ENCODE data around the gene VCL. TPM values are rescaled to one million over a fixed set of nuclear protein-coding genes. Genes with fewer than 3 reads are reported as not detected.

Gene VCL
- total RNA-seq, 1 experiment from 2014 or later, result 495 TPM

- no peaks in the 10 kb centered on the region for H3K36me3 ChIP-seq (ENCODE audit: control insufficient read depth, insufficient read depth, low read length)
- H3K9me3 ChIP-seq (ENCODE audit: control insufficient read depth, insufficient read depth, low read depth, low read length), result no peaks in the 10 kb centered on the region
- ChIA-PET POLR2A (no interaction called here), CTCF (no interaction called here)
- H3K27me3 ChIP-seq (ENCODE audit: control insufficient read depth, insufficient read depth, low read length), result no peaks in the 10 kb centered on the region
- TF ChIP-seq CTCF (IDR thresholded peaks at IDR 0.05) (no peak), TCF7L2 (IDR thresholded peaks at IDR 0.05; ENCODE audit: low read depth, low read length) (no peak), REST (IDR thresholded peaks at IDR 0.05; ENCODE audit: insufficient read depth in 1 of 2, low read depth in 2 of 2, low read length in 1 of 2) (no peak), POLR2AphosphoS5 (IDR thresholded peaks at IDR 0.05; ENCODE audit: low read depth, low read length) (no peak), SIN3A (IDR thresholded peaks at IDR 0.05; ENCODE audit: borderline replicate concordance, insufficient read depth, low read depth, low read length) (no peak)
- ATAC-seq, result no peak
- intact Hi-C loops (cut with micrococcal nuclease; ENCODE audit: unreplicated experiment) (no loop called here), in situ Hi-C loops (cut with HindIII; ENCODE audit: low pct_unique_long_range_greater_than_20kb, low sequenced_read_pairs) (no loop called here)
- H3K4me3 ChIP-seq (ENCODE audit: low read depth in 2 of 2, low read length in 2 of 2), result no peak overlapping the region
- BruUV-seq (replicated peaks), result no TSS peak
- DNase-seq (ENCODE audit: low read depth, low spot score), result no peak
- H3K4me1 ChIP-seq (ENCODE audit: control insufficient read depth, insufficient read depth, low read length), result peaks cover 51% of the 10 kb centered on the region
- no peak overlapping the region for H3K27ac ChIP-seq (ENCODE audit: low read length)
These were observed 55.1 kb downstream of the VCL start for GRCh38 chr10:74052994-74053393.

GRCh38 chr10:74055383-74056049 lies 57.6 kb downstream of the VCL start:
- H3K27ac ChIP-seq (ENCODE audit: low read length), result peak overlapping the region; percentile 69
- ChIA-PET CTCF (no interaction called here), POLR2A (no interaction called here)
- no peaks in the 10 kb centered on the region for H3K27me3 ChIP-seq (ENCODE audit: control insufficient read depth, insufficient read depth, low read length)
- peaks cover 40% of the 10 kb centered on the region for H3K4me1 ChIP-seq (ENCODE audit: control insufficient read depth, insufficient read depth, low read length)
- intact Hi-C loops (cut with micrococcal nuclease; ENCODE audit: unreplicated experiment), result no loop called here
- TF ChIP-seq REST (IDR thresholded peaks at IDR 0.05; ENCODE audit: insufficient read depth in 1 of 2, low read depth in 2 of 2, low read length in 1 of 2), result no peak
- no peak for TF ChIP-seq TCF7L2 (IDR thresholded peaks at IDR 0.05; ENCODE audit: low read depth, low read length)
- TF ChIP-seq SIN3A (IDR thresholded peaks at IDR 0.05; ENCODE audit: borderline replicate concordance, insufficient read depth, low read depth, low read length), result no peak
- TF ChIP-seq POLR2AphosphoS5 (IDR thresholded peaks at IDR 0.05; ENCODE audit: low read depth, low read length), result no peak
- TF ChIP-seq CTCF (IDR thresholded peaks at IDR 0.05), result no peak
- H3K9me3 ChIP-seq (ENCODE audit: control insufficient read depth, insufficient read depth, low read depth, low read length), result no peaks in the 10 kb centered on the region
- in situ Hi-C loops (cut with HindIII; ENCODE audit: low pct_unique_long_range_greater_than_20kb, low sequenced_read_pairs), result no loop called here
- DNase-seq (ENCODE audit: low read depth, low spot score) (no peak), ATAC-seq (peak; percentile 36; the same call in 1 of the 2 replicates)
- no TSS peak for BruUV-seq (replicated peaks)
- no peak overlapping the region for H3K4me3 ChIP-seq (ENCODE audit: low read depth in 2 of 2, low read length in 2 of 2)
- H3K36me3 ChIP-seq (ENCODE audit: control insufficient read depth, insufficient read depth, low read length), result no peaks in the 10 kb centered on the region

Data from Panc1 (cell line).